Activated CD8-positive, alpha-beta T cell treated with anti-CD3 and anti-CD28 coated beads for 36 hours (primary cell): ENCODE results near the gene TMEM182. TPM values are rescaled to one million over a fixed set of nuclear protein-coding genes. Genes with fewer than 3 reads are reported as not detected.

Source experiments
- ATAC-seq: fragments of 200-7000 bp; cut with Tn5 transposase; one replicate; pipeline ENCODE4 v1.10.0; 2021; ENCODE audit warnings: mild to moderate bottlenecking, moderate library complexity
- CTCF ChIA-PET: fragments of 350-600 bp; sonication (Branson Sonifier 250); formaldehyde crosslinking; loops from one replicate; lab custom pipeline; 2021; ENCODE audit warnings: antibody characterized with exemption; lab: Charles Lee
- POLR2A ChIA-PET: fragments of 350-600 bp; sonication (Branson Sonifier 250); formaldehyde crosslinking; loops from one replicate; lab custom pipeline; 2021; ENCODE audit warnings: antibody characterized with exemption; lab: Charles Lee
- DNase-seq: peaks from one replicate; pipeline ENCODE4 v3.0.0-alpha.2; 2020
- H3K27ac Mint-ChIP-seq: one replicate; pipeline ENCODE4 v1.8.0; 2021; ENCODE audit warnings: mild to moderate bottlenecking, mixed read lengths
- H3K27me3 Mint-ChIP-seq: one replicate; pipeline ENCODE4 v1.8.0; 2021; ENCODE audit warnings: mixed read lengths
- H3K36me3 Mint-ChIP-seq: one replicate; pipeline ENCODE4 v1.8.0; 2021; ENCODE audit warnings: low read depth, mixed read lengths
- H3K4me1 Mint-ChIP-seq: one replicate; pipeline ENCODE4 v1.8.0; 2021; ENCODE audit warnings: low read depth, mixed read lengths
- H3K4me3 Mint-ChIP-seq: one replicate; pipeline ENCODE4 v1.8.0; 2021; ENCODE audit warnings: mild to moderate bottlenecking, moderate library complexity, mixed read lengths
- H3K9me3 Mint-ChIP-seq: one replicate; pipeline ENCODE4 v1.8.0; 2021; ENCODE audit warnings: mixed read lengths
- intact Hi-C: fragments of 100-400 bp; cut with micrococcal nuclease; formaldehyde crosslinking; loops from one replicate; pipeline ENCODE4 v1.10.0; 2022
- total RNA-seq, 2 experiments: library from RNA; stranded (reverse); gene quantifications; one replicate each; pipeline ENCODE4 v1.2.3, GENCODE V29; 2021
- TF ChIP-seq, protein P1 (sequence below): fragments of 200-600 bp; IDR thresholded peaks from one replicate; pipeline ENCODE4 v1.8.0; 2022; ENCODE audit warnings: antibody characterized with exemption, mild to moderate bottlenecking

TMEM182 gene
- total RNA-seq, 2 experiments from 2014 or later: 4.4 to 5.3 TPM

DNA sequence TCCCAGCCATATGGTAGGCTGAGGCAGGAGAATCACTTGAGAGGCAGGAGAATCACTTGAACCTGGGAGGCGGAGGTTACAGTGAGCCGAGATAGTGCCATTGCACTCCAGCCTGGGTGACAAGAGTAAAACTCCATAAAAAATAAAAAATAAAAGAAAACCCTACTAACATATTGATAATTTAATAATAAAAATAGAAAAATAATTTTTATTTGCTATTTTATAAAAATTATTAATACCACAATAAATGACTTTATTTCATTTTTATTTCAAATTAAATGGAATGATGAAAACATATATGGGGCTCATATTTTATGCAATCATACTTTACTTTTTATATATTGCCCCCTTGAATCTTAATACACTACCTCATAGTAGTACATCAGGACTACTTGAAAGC, 20.4 kb downstream of the TMEM182 start:
- DNase-seq: no peak
- Mint-ChIP-seq H3K27me3 (no peaks in the 10 kb centered on the region), H3K36me3 (peaks cover 14% of the 10 kb centered on the region), H3K4me1 (peaks cover 4% of the 10 kb centered on the region), H3K27ac (no peak overlapping the region), H3K9me3 (no peaks in the 10 kb centered on the region), H3K4me3 (no peak overlapping the region)
- ChIA-PET POLR2A (no interaction called here), CTCF (no interaction called here)
- ATAC-seq: no peak
- intact Hi-C loops: no loop called here
- TF ChIP-seq, protein P1, sequence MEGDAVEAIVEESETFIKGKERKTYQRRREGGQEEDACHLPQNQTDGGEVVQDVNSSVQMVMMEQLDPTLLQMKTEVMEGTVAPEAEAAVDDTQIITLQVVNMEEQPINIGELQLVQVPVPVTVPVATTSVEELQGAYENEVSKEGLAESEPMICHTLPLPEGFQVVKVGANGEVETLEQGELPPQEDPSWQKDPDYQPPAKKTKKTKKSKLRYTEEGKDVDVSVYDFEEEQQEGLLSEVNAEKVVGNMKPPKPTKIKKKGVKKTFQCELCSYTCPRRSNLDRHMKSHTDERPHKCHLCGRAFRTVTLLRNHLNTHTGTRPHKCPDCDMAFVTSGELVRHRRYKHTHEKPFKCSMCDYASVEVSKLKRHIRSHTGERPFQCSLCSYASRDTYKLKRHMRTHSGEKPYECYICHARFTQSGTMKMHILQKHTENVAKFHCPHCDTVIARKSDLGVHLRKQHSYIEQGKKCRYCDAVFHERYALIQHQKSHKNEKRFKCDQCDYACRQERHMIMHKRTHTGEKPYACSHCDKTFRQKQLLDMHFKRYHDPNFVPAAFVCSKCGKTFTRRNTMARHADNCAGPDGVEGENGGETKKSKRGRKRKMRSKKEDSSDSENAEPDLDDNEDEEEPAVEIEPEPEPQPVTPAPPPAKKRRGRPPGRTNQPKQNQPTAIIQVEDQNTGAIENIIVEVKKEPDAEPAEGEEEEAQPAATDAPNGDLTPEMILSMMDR: no peak

DNA sequence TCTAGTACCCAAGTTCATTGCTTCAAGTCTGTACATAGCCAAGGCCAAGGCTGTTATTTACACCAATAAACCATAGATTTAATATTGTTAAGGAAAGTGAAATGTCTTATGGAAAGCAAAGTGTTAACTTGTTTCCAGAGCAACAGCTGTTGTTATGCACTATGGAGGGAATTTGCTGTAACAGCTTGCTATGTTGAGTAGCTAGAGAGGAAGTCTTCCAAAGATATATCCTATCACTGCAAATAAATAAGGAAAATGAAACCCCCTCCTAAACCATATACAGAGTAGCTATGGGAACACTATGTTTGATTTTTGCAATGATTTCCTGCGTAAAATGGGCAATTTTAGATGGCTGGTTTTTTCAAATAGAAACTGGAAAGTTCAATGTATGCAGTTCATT, 21.1 kb downstream of the TMEM182 start:
- Mint-ChIP-seq H3K27ac (no peak overlapping the region), H3K4me3 (no peak overlapping the region), H3K9me3 (no peaks in the 10 kb centered on the region), H3K27me3 (no peaks in the 10 kb centered on the region), H3K36me3 (peaks cover 19% of the 10 kb centered on the region), H3K4me1 (peaks cover 4% of the 10 kb centered on the region)
- ChIA-PET POLR2A (no interaction called here), CTCF (no interaction called here)
- ATAC-seq (no peak), DNase-seq (no peak)
- intact Hi-C loops: no loop called here
- TF ChIP-seq, protein P1: no peak

DNA sequence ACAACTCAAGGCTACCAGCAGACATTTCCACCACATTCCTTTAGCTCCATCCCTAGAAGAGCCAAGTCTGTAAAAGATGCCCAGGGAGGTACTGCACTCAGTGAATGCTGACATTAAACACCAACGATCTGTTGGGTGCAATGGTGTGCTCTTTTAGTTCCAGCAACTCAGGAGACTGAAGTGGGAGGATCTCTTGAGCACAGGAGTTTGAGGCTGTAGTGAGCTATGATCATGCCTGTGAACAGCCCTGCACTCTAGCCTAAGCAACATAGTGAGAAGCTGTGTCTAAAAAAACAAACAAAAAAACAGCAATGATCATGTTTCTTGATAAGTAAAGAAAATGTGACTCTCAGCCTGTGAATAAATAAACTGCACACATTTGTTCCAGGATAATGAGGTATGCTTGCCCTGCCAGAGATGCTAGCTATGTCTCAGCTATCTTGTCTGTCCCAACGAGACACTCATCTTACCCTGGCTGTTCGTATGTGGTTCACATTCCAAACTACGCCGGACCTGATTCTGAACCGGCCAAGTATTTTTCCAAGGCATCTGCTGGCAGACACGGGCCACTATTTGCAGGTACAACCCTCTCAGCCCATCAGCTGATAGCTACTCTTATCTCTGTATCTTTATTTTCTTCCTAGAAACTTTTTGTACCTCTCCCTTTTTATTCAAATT, 21.8 kb downstream of the TMEM182 start:
- no peak overlapping the region for H3K27ac Mint-ChIP-seq
- POLR2A ChIA-PET: no interaction called here
- intact Hi-C loops: no loop called here

DNA sequence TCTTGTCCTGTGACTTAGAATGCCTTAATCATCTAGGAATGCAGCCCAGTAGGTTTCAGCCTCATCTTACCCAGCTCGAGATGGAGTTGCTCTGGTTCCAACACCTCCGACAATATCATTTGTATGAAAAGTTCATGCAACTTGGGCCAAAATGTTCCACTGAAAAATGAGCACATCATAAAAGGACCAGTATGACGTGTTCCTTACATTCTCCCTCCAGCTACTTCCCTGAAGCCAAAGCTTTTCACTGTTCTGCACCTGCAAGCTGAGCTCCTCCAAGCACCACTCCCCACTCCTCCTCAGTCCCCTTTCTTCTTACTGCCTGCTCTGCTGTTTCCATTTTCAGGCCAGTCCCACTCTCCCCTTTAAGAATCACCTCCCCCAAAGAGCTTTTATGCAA, 23.1 kb downstream of the TMEM182 start:
- Mint-ChIP-seq H3K27me3 (no peaks in the 10 kb centered on the region), H3K9me3 (no peaks in the 10 kb centered on the region), H3K4me3 (no peak overlapping the region), H3K4me1 (peaks cover 4% of the 10 kb centered on the region), H3K36me3 (peaks cover 17% of the 10 kb centered on the region), H3K27ac (no peak overlapping the region)
- intact Hi-C loops: no loop called here
- ChIA-PET POLR2A (no interaction called here), CTCF (interaction anchor here (1.6 kb wide), 1 partner anchor 32 kb away, joined by 7 read pairs; no protein-coding TSS in a partner anchor)
- DNase-seq: no peak
- TF ChIP-seq, protein P1: no peak
- ATAC-seq: no peak

More for the DNA sequence above, 21.8 kb downstream of the TMEM182 start:
- Mint-ChIP-seq H3K4me3 (no peak overlapping the region), H3K9me3 (no peaks in the 10 kb centered on the region), H3K27me3 (no peaks in the 10 kb centered on the region), H3K4me1 (peaks cover 4% of the 10 kb centered on the region), H3K36me3 (peaks cover 19% of the 10 kb centered on the region)
- TF ChIP-seq, protein P1: no peak
- ATAC-seq (no peak), DNase-seq (no peak)
- CTCF ChIA-PET: interaction anchor here (1.6 kb wide), 1 partner anchor 30 kb away, joined by 7 read pairs; no protein-coding TSS in a partner anchor

DNA sequence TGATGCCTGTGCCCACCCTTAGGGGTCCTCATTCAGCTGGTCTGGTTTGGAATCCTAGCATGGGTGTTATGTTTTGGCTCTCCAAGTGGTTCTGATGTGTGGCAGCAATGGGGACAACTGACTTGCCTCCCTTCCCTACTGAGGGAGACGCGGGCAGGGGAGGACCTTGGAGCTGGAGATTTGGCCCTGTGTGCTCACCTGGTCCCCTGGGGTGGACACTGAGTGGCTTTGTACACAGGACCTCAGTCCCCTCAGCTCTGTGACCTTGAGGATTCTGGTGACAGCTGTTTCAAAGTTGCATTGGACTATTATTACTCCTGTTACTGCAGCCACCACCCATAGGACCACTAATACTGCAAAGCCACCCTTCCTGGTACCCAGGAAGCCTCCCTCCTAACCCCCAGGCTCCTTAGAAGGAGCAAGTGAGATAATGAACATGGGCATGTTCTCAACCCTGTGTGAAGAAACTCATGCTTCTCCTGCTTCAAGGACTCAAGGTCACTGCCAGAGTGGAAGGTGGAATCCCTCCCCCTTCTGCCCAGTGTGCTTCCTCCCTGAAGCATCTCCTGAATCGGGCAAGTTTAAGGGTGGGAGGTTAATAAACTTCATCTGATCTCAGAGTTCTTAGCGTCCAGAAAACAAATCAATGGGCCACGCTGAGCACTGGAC, 26.5 kb downstream of the TMEM182 start:
- Mint-ChIP-seq H3K27me3 (no peaks in the 10 kb centered on the region), H3K4me1 (peaks cover 2% of the 10 kb centered on the region)

More for the DNA sequence above, 26.5 kb downstream of the TMEM182 start:
- Mint-ChIP-seq H3K4me3 (no peak overlapping the region), H3K36me3 (peaks cover 11% of the 10 kb centered on the region), H3K9me3 (no peaks in the 10 kb centered on the region), H3K27ac (no peak overlapping the region)
- ChIA-PET POLR2A (no interaction called here), CTCF (interaction anchor here (1.5 kb wide), 1 partner anchor 18 kb away, joined by 7 read pairs; no protein-coding TSS in a partner anchor)
- TF ChIP-seq, protein P1: no peak
- intact Hi-C loops: no loop called here
- no peak for DNase-seq
- no peak for ATAC-seq
